ENCODE data around the gene CNPY1. TPM values are rescaled to one million over a fixed set of nuclear protein-coding genes. Genes with fewer than 3 reads are reported as not detected.

Gene CNPY1
- total and polyA plus RNA-seq, 2 of the 8 experiments (the other 6 are each of a cell fraction or from before 2014, with no cell fraction given) = not detected

- no peak for TF ChIP-seq CHD7 (IDR thresholded peaks at IDR 0.05; ENCODE audit: insufficient replicate concordance, low read length)
- no peak for TF ChIP-seq ATF2 (IDR thresholded peaks at IDR 0.05; ENCODE audit: low read length)
- no peak for TF ChIP-seq RFX5 (IDR thresholded peaks at IDR 0.05; ENCODE audit: borderline replicate concordance, low read depth, low read length)
- no peak for TF ChIP-seq CBX8 (IDR thresholded peaks at IDR 0.05; ENCODE audit: borderline replicate concordance, low read depth, low read length)
- TF ChIP-seq TEAD4 (IDR thresholded peaks at IDR 0.05; ENCODE audit: low read depth, low read length) = no peak
- TF ChIP-seq ASH2L (IDR thresholded peaks at IDR 0.05; ENCODE audit: low read length) = no peak
- no peak for TF ChIP-seq EP300 (IDR thresholded peaks at IDR 0.05; ENCODE audit: borderline replicate concordance in 1 of 2, low read depth in 2 of 2, low read length in 2 of 2)
- TF ChIP-seq ZNF274 (IDR thresholded peaks at IDR 0.05; ENCODE audit: borderline replicate concordance, extremely low read depth, low read length) = no peak
- no peak for TF ChIP-seq SIRT6 (IDR thresholded peaks at IDR 0.05; ENCODE audit: low read length)
- TF ChIP-seq SAP30 (IDR thresholded peaks at IDR 0.05; ENCODE audit: insufficient read depth, insufficient replicate concordance, low read length) = no peak
These were observed 7.5 kb upstream of the CNPY1 start (continued) for GRCh38 chr7:155553871-155554270.

All from H1 (cell line).